ENCODE results near the gene ITPR1.

The ITPR1 gene

GRCh38 chr3:4848176-4848825 is 355.2 kb downstream of the ITPR1 start:
- no peak overlapping the region for H3K27ac ChIP-seq (replicated peaks)

DNA sequence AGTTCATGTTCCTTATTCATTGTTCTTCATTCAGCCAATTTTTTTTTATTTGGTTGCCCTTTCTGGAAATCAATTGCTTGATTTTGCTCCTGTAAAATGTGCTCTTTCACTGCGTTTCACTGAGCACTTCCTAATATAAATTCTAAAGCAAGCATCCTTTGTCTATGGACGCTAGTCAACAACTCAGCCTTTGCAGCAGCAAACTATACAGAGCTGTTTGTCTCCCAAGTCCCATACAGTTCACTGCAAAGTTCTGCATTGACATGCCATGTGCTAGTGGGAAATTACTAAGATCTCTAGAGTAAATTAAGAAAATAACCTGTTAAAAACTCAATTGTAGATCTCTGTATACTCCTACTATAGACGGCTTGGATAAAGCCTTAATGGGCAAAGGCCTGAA is 356.0 kb downstream of the ITPR1 start:
- H3K4me3 ChIP-seq (replicated peaks; ENCODE audit: insufficient read depth, low read length), result no peak overlapping the region
- DNase-seq (ENCODE audit: low read depth in 1 of 2, low spot score in 1 of 2), result no peak
- no peak overlapping the region for H3K27ac ChIP-seq (replicated peaks)
- no peak for TF ChIP-seq GABPA (IDR thresholded peaks at IDR 0.05; ENCODE audit: low read depth)
- no peak for TF ChIP-seq SPI1 (IDR thresholded peaks at IDR 0.05; ENCODE audit: borderline replicate concordance, low read depth)
- TF ChIP-seq, protein P1, sequence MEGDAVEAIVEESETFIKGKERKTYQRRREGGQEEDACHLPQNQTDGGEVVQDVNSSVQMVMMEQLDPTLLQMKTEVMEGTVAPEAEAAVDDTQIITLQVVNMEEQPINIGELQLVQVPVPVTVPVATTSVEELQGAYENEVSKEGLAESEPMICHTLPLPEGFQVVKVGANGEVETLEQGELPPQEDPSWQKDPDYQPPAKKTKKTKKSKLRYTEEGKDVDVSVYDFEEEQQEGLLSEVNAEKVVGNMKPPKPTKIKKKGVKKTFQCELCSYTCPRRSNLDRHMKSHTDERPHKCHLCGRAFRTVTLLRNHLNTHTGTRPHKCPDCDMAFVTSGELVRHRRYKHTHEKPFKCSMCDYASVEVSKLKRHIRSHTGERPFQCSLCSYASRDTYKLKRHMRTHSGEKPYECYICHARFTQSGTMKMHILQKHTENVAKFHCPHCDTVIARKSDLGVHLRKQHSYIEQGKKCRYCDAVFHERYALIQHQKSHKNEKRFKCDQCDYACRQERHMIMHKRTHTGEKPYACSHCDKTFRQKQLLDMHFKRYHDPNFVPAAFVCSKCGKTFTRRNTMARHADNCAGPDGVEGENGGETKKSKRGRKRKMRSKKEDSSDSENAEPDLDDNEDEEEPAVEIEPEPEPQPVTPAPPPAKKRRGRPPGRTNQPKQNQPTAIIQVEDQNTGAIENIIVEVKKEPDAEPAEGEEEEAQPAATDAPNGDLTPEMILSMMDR (IDR thresholded peaks at IDR 0.05; ENCODE audit: insufficient read depth, low read length), result no peak
- no peak for TF ChIP-seq POLR2AphosphoS5 (IDR thresholded peaks at IDR 0.05; ENCODE audit: low read depth)
- TF ChIP-seq, protein P2, sequence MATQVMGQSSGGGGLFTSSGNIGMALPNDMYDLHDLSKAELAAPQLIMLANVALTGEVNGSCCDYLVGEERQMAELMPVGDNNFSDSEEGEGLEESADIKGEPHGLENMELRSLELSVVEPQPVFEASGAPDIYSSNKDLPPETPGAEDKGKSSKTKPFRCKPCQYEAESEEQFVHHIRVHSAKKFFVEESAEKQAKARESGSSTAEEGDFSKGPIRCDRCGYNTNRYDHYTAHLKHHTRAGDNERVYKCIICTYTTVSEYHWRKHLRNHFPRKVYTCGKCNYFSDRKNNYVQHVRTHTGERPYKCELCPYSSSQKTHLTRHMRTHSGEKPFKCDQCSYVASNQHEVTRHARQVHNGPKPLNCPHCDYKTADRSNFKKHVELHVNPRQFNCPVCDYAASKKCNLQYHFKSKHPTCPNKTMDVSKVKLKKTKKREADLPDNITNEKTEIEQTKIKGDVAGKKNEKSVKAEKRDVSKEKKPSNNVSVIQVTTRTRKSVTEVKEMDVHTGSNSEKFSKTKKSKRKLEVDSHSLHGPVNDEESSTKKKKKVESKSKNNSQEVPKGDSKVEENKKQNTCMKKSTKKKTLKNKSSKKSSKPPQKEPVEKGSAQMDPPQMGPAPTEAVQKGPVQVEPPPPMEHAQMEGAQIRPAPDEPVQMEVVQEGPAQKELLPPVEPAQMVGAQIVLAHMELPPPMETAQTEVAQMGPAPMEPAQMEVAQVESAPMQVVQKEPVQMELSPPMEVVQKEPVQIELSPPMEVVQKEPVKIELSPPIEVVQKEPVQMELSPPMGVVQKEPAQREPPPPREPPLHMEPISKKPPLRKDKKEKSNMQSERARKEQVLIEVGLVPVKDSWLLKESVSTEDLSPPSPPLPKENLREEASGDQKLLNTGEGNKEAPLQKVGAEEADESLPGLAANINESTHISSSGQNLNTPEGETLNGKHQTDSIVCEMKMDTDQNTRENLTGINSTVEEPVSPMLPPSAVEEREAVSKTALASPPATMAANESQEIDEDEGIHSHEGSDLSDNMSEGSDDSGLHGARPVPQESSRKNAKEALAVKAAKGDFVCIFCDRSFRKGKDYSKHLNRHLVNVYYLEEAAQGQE (IDR thresholded peaks at IDR 0.05; ENCODE audit: insufficient replicate concordance, low read depth), result no peak
- H3K27me3 ChIP-seq (ENCODE audit: insufficient read depth, poor library complexity, severe bottlenecking), result no peaks in the 10 kb centered on the region

More at GRCh38 chr3:4848176-4848825, 355.2 kb downstream of the ITPR1 start:
- DNase-seq (ENCODE audit: low read depth in 1 of 2, low spot score in 1 of 2), result no peak
- Histone ChIP-seq H3K4me3 (replicated peaks; ENCODE audit: insufficient read depth, low read length) (no peak overlapping the region), H3K27me3 (ENCODE audit: insufficient read depth, poor library complexity, severe bottlenecking) (no peaks in the 10 kb centered on the region)
- TF ChIP-seq, protein P1 (IDR thresholded peaks at IDR 0.05; ENCODE audit: insufficient read depth, low read length), result no peak
- no peak for TF ChIP-seq GABPA (IDR thresholded peaks at IDR 0.05; ENCODE audit: low read depth)
- TF ChIP-seq, protein P2 (IDR thresholded peaks at IDR 0.05; ENCODE audit: insufficient replicate concordance, low read depth), result no peak

GRCh38 chr3:4849739-4850138 is 356.6 kb downstream of the ITPR1 start:
- no peak overlapping the region for H3K27ac ChIP-seq (replicated peaks)
- H3K4me3 ChIP-seq (replicated peaks; ENCODE audit: insufficient read depth, low read length), result no peak overlapping the region
- DNase-seq (ENCODE audit: low read depth in 1 of 2, low spot score in 1 of 2), result no peak
- TF ChIP-seq, protein P1 (IDR thresholded peaks at IDR 0.05; ENCODE audit: insufficient read depth, low read length), result no peak
- TF ChIP-seq GABPA (IDR thresholded peaks at IDR 0.05; ENCODE audit: low read depth) (no peak), SPI1 (IDR thresholded peaks at IDR 0.05; ENCODE audit: borderline replicate concordance, low read depth) (no peak), POLR2AphosphoS5 (IDR thresholded peaks at IDR 0.05; ENCODE audit: low read depth) (no peak)
- TF ChIP-seq, protein P2 (IDR thresholded peaks at IDR 0.05; ENCODE audit: insufficient replicate concordance, low read depth), result no peak
- no peaks in the 10 kb centered on the region for H3K27me3 ChIP-seq (ENCODE audit: insufficient read depth, poor library complexity, severe bottlenecking)

Data from HL-60 (cell line).